ENCODE data around the gene STXBP6.

Gene STXBP6

GRCh38 chr14:25011095-25011494, 38.9 kb downstream of the STXBP6 start:
- H3K4me1 Mint-ChIP-seq: no peaks in the 10 kb centered on the region
- H3K27ac Mint-ChIP-seq: no peak overlapping the region
- DNase-seq (no peak), ATAC-seq (no peak)
- H3K4me3 Mint-ChIP-seq: no peak overlapping the region
- H3K9me3 Mint-ChIP-seq: no peaks in the 10 kb centered on the region
- H3K27me3 Mint-ChIP-seq: peaks cover 10% of the 10 kb centered on the region
- no peaks in the 10 kb centered on the region for H3K36me3 Mint-ChIP-seq (ENCODE audit: low read depth)

GRCh38 chr14:25010471-25010870, 39.5 kb downstream of the STXBP6 start:
- no peaks in the 10 kb centered on the region for H3K4me1 Mint-ChIP-seq
- H3K4me3 Mint-ChIP-seq: no peak overlapping the region
- ATAC-seq (no peak), DNase-seq (no peak)
- no peaks in the 10 kb centered on the region for H3K36me3 Mint-ChIP-seq (ENCODE audit: low read depth)
- no peak overlapping the region for H3K27ac Mint-ChIP-seq
- no peaks in the 10 kb centered on the region for H3K9me3 Mint-ChIP-seq
- peaks cover 10% of the 10 kb centered on the region for H3K27me3 Mint-ChIP-seq

GRCh38 chr14:25009891-25010290, 40.1 kb downstream of the STXBP6 start:
- no peak for ATAC-seq
- no peaks in the 10 kb centered on the region for H3K9me3 Mint-ChIP-seq
- H3K27ac Mint-ChIP-seq: no peak overlapping the region
- H3K4me3 Mint-ChIP-seq: no peak overlapping the region
- H3K4me1 Mint-ChIP-seq: no peaks in the 10 kb centered on the region
- H3K27me3 Mint-ChIP-seq: peaks cover 10% of the 10 kb centered on the region
- H3K36me3 Mint-ChIP-seq (ENCODE audit: low read depth): no peaks in the 10 kb centered on the region
- DNase-seq: no peak

DNA sequence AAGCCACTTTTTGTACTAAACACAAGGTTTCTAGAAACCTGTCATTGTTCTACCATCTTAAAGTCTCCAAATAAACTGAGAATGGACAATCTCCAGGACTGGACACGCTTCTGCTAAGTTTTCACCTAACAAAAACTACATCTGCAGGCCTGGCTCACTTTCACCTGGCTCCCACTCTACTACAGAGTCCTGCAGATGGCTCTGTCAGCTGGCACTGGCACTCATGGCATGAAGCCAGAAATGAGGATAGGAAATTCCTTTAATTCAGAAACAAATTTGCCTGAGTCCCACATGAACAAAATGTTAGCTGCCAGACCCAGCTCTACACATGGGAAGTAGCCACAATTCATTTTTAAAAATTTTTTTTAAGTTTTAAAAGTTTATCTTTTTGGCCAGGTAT, 42.1 kb downstream of the STXBP6 start:
- Mint-ChIP-seq H3K27ac (no peak overlapping the region), H3K4me1 (no peaks in the 10 kb centered on the region), H3K36me3 (ENCODE audit: low read depth) (no peaks in the 10 kb centered on the region), H3K4me3 (no peak overlapping the region), H3K27me3 (peaks cover 7% of the 10 kb centered on the region), H3K9me3 (no peaks in the 10 kb centered on the region)
- DNase-seq (no peak), ATAC-seq (no peak)

- no peak overlapping the region for H3K4me3 Mint-ChIP-seq
- peaks cover 7% of the 10 kb centered on the region for H3K27me3 Mint-ChIP-seq
- no peaks in the 10 kb centered on the region for H3K9me3 Mint-ChIP-seq
- H3K27ac Mint-ChIP-seq: no peak overlapping the region
- DNase-seq: no peak
- no peaks in the 10 kb centered on the region for H3K4me1 Mint-ChIP-seq
- no peak for ATAC-seq
- H3K36me3 Mint-ChIP-seq (ENCODE audit: low read depth): no peaks in the 10 kb centered on the region
Measured at GRCh38 chr14:25006961-25007795, 42.8 kb downstream of the STXBP6 start.

GRCh38 chr14:25006031-25006430, 43.9 kb downstream of the STXBP6 start:
- no peak for DNase-seq
- Mint-ChIP-seq H3K9me3 (no peaks in the 10 kb centered on the region), H3K36me3 (ENCODE audit: low read depth) (no peaks in the 10 kb centered on the region), H3K27me3 (peaks cover 7% of the 10 kb centered on the region), H3K4me3 (no peak overlapping the region), H3K27ac (no peak overlapping the region), H3K4me1 (no peaks in the 10 kb centered on the region)
- no peak for ATAC-seq

- peaks cover 7% of the 10 kb centered on the region for H3K27me3 Mint-ChIP-seq
- H3K27ac Mint-ChIP-seq: no peak overlapping the region
- no peak for ATAC-seq
- H3K4me1 Mint-ChIP-seq: no peaks in the 10 kb centered on the region
- no peak overlapping the region for H3K4me3 Mint-ChIP-seq
- H3K36me3 Mint-ChIP-seq (ENCODE audit: low read depth): no peaks in the 10 kb centered on the region
- H3K9me3 Mint-ChIP-seq: no peaks in the 10 kb centered on the region
- no peak for DNase-seq
Measured at GRCh38 chr14:25004389-25004809, 45.5 kb downstream of the STXBP6 start.

- DNase-seq (no peak), ATAC-seq (no peak)
- no peak overlapping the region for H3K4me3 Mint-ChIP-seq
- H3K27me3 Mint-ChIP-seq: peaks cover 4% of the 10 kb centered on the region
- H3K9me3 Mint-ChIP-seq: no peaks in the 10 kb centered on the region
- no peak overlapping the region for H3K27ac Mint-ChIP-seq
- H3K36me3 Mint-ChIP-seq (ENCODE audit: low read depth): no peaks in the 10 kb centered on the region
- no peaks in the 10 kb centered on the region for H3K4me1 Mint-ChIP-seq
Measured at GRCh38 chr14:25003537-25003936, 46.4 kb downstream of the STXBP6 start.

DNA sequence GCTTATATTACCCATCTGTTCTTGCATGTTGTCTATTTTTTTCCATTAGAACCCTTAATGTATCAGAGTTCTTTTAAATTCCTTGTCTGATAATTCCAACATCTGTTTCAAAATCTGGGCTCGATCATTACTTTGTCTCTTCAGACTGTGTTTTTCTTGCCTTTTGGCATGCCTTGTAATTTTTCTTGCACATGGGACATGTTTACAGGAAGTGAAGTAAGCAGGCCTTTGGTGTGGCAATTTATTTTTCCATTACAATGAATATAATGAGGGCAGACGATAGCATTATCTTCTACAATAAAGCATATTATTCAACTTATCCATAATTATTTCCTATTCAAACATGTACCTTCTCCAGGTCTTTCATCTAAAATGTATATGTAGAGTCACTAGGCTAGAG, 48.3 kb downstream of the STXBP6 start:
- DNase-seq (no peak), ATAC-seq (no peak)
- H3K4me3 Mint-ChIP-seq: no peak overlapping the region
- no peaks in the 10 kb centered on the region for H3K4me1 Mint-ChIP-seq
- no peak overlapping the region for H3K27ac Mint-ChIP-seq
- no peaks in the 10 kb centered on the region for H3K36me3 Mint-ChIP-seq (ENCODE audit: low read depth)
- no peaks in the 10 kb centered on the region for H3K9me3 Mint-ChIP-seq
- H3K27me3 Mint-ChIP-seq: peaks cover 5% of the 10 kb centered on the region

- H3K27ac Mint-ChIP-seq: no peak overlapping the region
- no peaks in the 10 kb centered on the region for H3K4me1 Mint-ChIP-seq
- no peak for DNase-seq
- no peaks in the 10 kb centered on the region for H3K9me3 Mint-ChIP-seq
- H3K4me3 Mint-ChIP-seq: no peak overlapping the region
- H3K27me3 Mint-ChIP-seq: peaks cover 5% of the 10 kb centered on the region
- ATAC-seq: no peak
- no peaks in the 10 kb centered on the region for H3K36me3 Mint-ChIP-seq (ENCODE audit: low read depth)
Measured at GRCh38 chr14:25001156-25001555, 48.8 kb downstream of the STXBP6 start.

DNA sequence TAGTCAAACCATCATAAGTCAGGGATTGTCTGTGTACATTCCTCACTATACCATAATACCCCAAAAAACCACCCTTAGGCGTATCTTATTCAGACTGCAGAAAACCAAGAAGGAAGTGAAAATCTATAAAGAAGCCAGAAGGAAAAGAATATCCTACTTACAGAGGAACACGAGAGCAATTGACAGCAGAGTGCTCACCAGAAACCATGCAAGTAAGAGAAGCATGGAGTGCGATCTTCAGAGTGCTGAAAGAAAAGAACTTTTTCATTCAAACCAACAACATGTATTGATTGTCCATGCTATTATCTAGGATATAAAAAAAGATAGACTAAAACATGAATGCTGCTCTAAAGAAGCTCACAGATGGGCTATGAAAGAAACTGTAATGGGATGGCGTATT, 50.8 kb downstream of the STXBP6 start:
- ATAC-seq (no peak), DNase-seq (no peak)
- Mint-ChIP-seq H3K4me1 (no peaks in the 10 kb centered on the region), H3K27me3 (peaks cover 5% of the 10 kb centered on the region), H3K36me3 (ENCODE audit: low read depth) (no peaks in the 10 kb centered on the region), H3K9me3 (no peaks in the 10 kb centered on the region), H3K27ac (no peak overlapping the region), H3K4me3 (no peak overlapping the region)

GRCh38 chr14:24996930-24997725, 52.8 kb downstream of the STXBP6 start:
- H3K27ac Mint-ChIP-seq: no peak overlapping the region
- DNase-seq (no peak), ATAC-seq (no peak)
- no peaks in the 10 kb centered on the region for H3K9me3 Mint-ChIP-seq
- H3K4me1 Mint-ChIP-seq: no peaks in the 10 kb centered on the region
- no peak overlapping the region for H3K4me3 Mint-ChIP-seq
- no peaks in the 10 kb centered on the region for H3K36me3 Mint-ChIP-seq (ENCODE audit: low read depth)
- peaks cover 5% of the 10 kb centered on the region for H3K27me3 Mint-ChIP-seq

GRCh38 chr14:24995016-24995415, 54.9 kb downstream of the STXBP6 start:
- no peak for ATAC-seq
- H3K36me3 Mint-ChIP-seq (ENCODE audit: low read depth): no peaks in the 10 kb centered on the region
- no peak overlapping the region for H3K27ac Mint-ChIP-seq
- H3K27me3 Mint-ChIP-seq: peaks cover 5% of the 10 kb centered on the region
- H3K4me1 Mint-ChIP-seq: no peaks in the 10 kb centered on the region
- no peak for DNase-seq
- H3K4me3 Mint-ChIP-seq: no peak overlapping the region
- H3K9me3 Mint-ChIP-seq: no peaks in the 10 kb centered on the region

- Mint-ChIP-seq H3K9me3 (no peaks in the 10 kb centered on the region), H3K27me3 (peaks cover 5% of the 10 kb centered on the region), H3K36me3 (ENCODE audit: low read depth) (no peaks in the 10 kb centered on the region), H3K4me1 (no peaks in the 10 kb centered on the region), H3K27ac (no peak overlapping the region), H3K4me3 (no peak overlapping the region)
- ATAC-seq: no peak
- DNase-seq: no peak
Measured at GRCh38 chr14:24993631-24994030, 56.3 kb downstream of the STXBP6 start.

Data from activated naive CD8-positive, alpha-beta T cell treated with anti-CD3 and anti-CD28 coated beads, Interleukin-2, amount 50 U/mL, for 24 hours (primary cell).